Ascending aorta (tissue), 2 donors: ENCODE measurements around the gene EBLN1. TPM values are rescaled to one million over a fixed set of nuclear protein-coding genes. Genes with fewer than 3 reads are reported as not detected.

Source experiments
- DNase-seq, 2 donors: peaks; one replicate each; pipeline ENCODE4 v3.0.0-alpha.2; 2019; ENCODE audit warnings: low spot score in 2 of 2
- H3K27ac ChIP-seq, 2 donors: fragments of 200-600 bp; sonication (generic); one replicate each; pipeline ENCODE4 v1.5.1; 2016 to 2017; ENCODE audit warnings: mild to moderate bottlenecking in 1 of 2
- H3K27me3 ChIP-seq: fragments of 200-600 bp; sonication (generic); one replicate; pipeline ENCODE4 v1.5.1; 2017
- H3K36me3 ChIP-seq, 2 donors: fragments of 200-600 bp; sonication (generic); one replicate each; pipeline ENCODE4 v1.5.1; 2016
- H3K4me1 ChIP-seq, 2 donors: fragments of 200-600 bp; sonication (generic); one replicate each; pipeline ENCODE4 v1.5.1; 2016 to 2017; ENCODE audit warnings: mild to moderate bottlenecking in 1 of 2
- H3K4me3 ChIP-seq, 2 donors: fragments of 200-600 bp; sonication (generic); one replicate each; pipeline ENCODE4 v1.5.1; 2016 to 2017; ENCODE audit warnings: mild to moderate bottlenecking in 1 of 2
- H3K9me3 ChIP-seq, 2 donors: fragments of 200-600 bp; sonication (generic); one replicate each; pipeline ENCODE4 v1.5.1; 2016
- intact Hi-C: fragments of 100-400 bp; cut with DNase I; formaldehyde crosslinking; loops from one replicate; pipeline ENCODE4 v1.15.1; 2023
- total RNA-seq: library from RNA; depleted of rRNA; stranded (reverse); fragments of >200 nt; gene quantifications from one replicate; pipeline ENCODE4 v1.1.0, GENCODE V29; 2016
- TF ChIP-seq, protein P1 (sequence below), 3 experiments: fragments of 200-600 bp in 2 of 3; fragments of 450-650 bp in 1 of 3; sonication (generic) in 2 of 3; IDR thresholded peaks; one replicate each; pipeline ENCODE4 v1.5.1; 2016 to 2019; ENCODE audit warnings: antibody characterized with exemption in 3 of 3, mild to moderate bottlenecking in 1 of 3, moderate library complexity in 1 of 3

The EBLN1 gene
- total RNA-seq, 1 donor from 2014 or later = not detected

DNA sequence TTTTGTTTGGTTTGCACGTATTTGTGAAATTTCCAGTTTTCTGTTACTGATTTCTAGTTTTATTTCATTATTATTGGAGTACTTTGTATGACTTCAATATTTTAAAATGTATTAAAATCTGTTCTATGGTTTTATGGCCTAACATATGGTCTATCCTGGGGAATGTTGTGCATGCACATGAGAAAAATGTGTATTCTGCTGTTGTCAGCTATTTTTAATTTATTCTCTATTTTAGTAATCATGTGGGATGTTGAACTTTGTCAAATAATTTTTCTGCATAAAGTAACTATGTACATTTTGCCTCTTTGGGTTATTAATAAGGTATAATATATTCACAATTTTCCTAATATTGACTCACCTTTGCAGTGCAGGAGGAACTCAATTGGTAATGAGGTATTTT lies 46.7 kb downstream of the EBLN1 start:
- Histone ChIP-seq H3K27ac (no peak overlapping the region), H3K27me3 (no peaks in the 10 kb centered on the region), H3K4me3 (no peak overlapping the region), H3K36me3 (no peaks in the 10 kb centered on the region), H3K4me1 (no peaks in the 10 kb centered on the region), H3K9me3 (peaks cover 0 to 6% of the 10 kb centered on the region in 2 donors)
- TF ChIP-seq, protein P1, sequence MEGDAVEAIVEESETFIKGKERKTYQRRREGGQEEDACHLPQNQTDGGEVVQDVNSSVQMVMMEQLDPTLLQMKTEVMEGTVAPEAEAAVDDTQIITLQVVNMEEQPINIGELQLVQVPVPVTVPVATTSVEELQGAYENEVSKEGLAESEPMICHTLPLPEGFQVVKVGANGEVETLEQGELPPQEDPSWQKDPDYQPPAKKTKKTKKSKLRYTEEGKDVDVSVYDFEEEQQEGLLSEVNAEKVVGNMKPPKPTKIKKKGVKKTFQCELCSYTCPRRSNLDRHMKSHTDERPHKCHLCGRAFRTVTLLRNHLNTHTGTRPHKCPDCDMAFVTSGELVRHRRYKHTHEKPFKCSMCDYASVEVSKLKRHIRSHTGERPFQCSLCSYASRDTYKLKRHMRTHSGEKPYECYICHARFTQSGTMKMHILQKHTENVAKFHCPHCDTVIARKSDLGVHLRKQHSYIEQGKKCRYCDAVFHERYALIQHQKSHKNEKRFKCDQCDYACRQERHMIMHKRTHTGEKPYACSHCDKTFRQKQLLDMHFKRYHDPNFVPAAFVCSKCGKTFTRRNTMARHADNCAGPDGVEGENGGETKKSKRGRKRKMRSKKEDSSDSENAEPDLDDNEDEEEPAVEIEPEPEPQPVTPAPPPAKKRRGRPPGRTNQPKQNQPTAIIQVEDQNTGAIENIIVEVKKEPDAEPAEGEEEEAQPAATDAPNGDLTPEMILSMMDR (IDR thresholded peaks at IDR 0.05) = no peak
- intact Hi-C loops = no loop called here
- no peak for DNase-seq

DNA sequence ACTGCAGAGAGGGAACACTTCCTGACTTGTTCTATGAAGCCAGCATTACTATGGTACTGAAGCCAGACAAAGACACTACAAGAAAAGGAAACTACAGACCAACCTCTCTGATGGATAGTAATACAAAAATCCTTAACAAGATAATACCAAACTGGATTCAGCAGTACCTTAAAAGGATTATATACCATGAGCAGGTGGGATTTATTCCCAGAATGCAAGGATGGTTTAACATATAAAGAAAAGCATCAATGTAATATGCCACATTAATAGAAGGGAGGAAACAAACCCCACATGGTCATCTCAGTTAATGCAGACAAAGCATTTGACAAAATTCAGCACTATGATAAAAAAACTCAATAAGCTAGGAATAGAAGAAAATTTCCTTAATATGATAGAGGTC lies 47.2 kb downstream of the EBLN1 start:
- Histone ChIP-seq H3K4me3 (no peak overlapping the region), H3K36me3 (no peaks in the 10 kb centered on the region), H3K4me1 (no peaks in the 10 kb centered on the region), H3K9me3 (peaks cover 0 to 6% of the 10 kb centered on the region in 2 donors), H3K27ac (no peak overlapping the region), H3K27me3 (no peaks in the 10 kb centered on the region)
- TF ChIP-seq, protein P1 (IDR thresholded peaks at IDR 0.05) = no peak
- intact Hi-C loops = no loop called here
- DNase-seq = no peak

DNA sequence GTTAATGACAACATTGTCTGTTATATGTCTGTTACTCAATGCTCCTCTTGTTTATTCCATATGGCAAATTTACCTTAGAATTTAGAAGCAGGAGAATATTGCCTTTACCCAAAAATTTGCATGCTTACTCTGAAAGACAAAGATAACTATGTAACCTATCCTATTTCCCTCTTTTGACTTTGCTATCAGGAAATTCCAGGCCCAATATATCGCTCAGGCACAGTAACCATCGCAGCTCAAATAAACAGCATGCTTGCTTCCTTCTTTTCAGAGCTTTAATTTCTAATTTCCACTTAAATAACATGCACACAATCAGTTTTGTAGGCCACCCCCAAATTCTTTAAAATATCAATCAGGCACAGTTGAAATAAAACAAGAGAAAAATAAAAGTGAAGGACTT lies 57.8 kb downstream of the EBLN1 start:
- Histone ChIP-seq H3K9me3 (no peaks in the 10 kb centered on the region), H3K27me3 (no peaks in the 10 kb centered on the region), H3K27ac (no peak overlapping the region), H3K4me3 (no peak overlapping the region), H3K4me1 (no peaks in the 10 kb centered on the region), H3K36me3 (no peaks in the 10 kb centered on the region)
- intact Hi-C loops = no loop called here
- TF ChIP-seq, protein P1 (IDR thresholded peaks at IDR 0.05) = no peak
- no peak for DNase-seq

DNA sequence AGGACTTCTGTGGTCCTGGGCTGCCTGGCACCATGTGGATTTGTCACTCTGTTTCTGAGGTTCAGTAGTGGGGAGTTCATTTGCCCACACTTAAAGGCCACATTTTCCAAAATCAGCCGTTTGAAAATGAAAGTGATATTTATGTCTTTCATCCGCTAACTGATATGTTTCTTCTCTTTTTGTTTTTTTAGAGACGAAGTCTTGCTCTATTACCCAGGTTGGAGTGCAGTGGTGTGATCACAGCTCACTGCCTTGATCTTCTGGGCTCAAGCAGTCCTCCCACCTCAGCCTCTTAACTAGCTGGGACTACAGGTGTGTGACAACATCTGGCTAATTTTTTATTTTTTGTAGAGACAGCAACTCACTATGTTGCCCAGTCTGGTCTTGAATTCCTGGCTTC lies 58.6 kb downstream of the EBLN1 start:
- H3K27me3 ChIP-seq = no peaks in the 10 kb centered on the region
- H3K4me1 ChIP-seq = no peaks in the 10 kb centered on the region
- H3K27ac ChIP-seq = no peak overlapping the region
- no peak overlapping the region for H3K4me3 ChIP-seq
- TF ChIP-seq, protein P1 (IDR thresholded peaks at IDR 0.05) = no peak
- no peaks in the 10 kb centered on the region for H3K36me3 ChIP-seq
- H3K9me3 ChIP-seq = no peaks in the 10 kb centered on the region
- no peak for DNase-seq
- intact Hi-C loops = no loop called here

Other genes starting within 250 kb of the EBLN1 start
- gene DNAJC1, start 214.3 kb downstream of the EBLN1 start, total RNA-seq = 26.1 TPM
- gene COMMD3, start 98.4 kb upstream of the EBLN1 start, total RNA-seq = 21.9 TPM
- 50.1 TPM for gene BMI1, start 103.1 kb upstream of the EBLN1 start, total RNA-seq
- not detected for gene SPAG6, start 127.5 kb upstream of the EBLN1 start, total RNA-seq